SKM-1 (cell line): Measurements from ENCODE around the gene RNF157.
"Not testable (repeated sequence)": the region's sequence is repeated elsewhere in the genome, so short reads cannot be mapped to it uniquely, and the experiment has no call there.

Experiments
- DNase-seq: peaks from one replicate; lab custom pipeline; 2025; ENCODE audit not compliant: unreplicated experiment; lab: John Stamatoyannopoulos, UW

RNF157 gene

GRCh38 chr17:76195281-76196096 lies 44.8 kb downstream of the RNF157 start:
- DNase-seq, result no peak

- no peak for DNase-seq
Measured at GRCh38 chr17:76193591-76193990, 46.7 kb downstream of the RNF157 start.

- no peak for DNase-seq
Measured at GRCh38 chr17:76191896-76192295, 48.4 kb downstream of the RNF157 start.

- DNase-seq, result no peak
Measured at GRCh38 chr17:76189741-76190140, 50.6 kb downstream of the RNF157 start.

- no peak for DNase-seq
Measured at GRCh38 chr17:76189247-76189646, 51.0 kb downstream of the RNF157 start.

GRCh38 chr17:76188213-76189016 lies 51.9 kb downstream of the RNF157 start:
- DNase-seq, result no peak

GRCh38 chr17:76186774-76187173 lies 53.5 kb downstream of the RNF157 start:
- not testable (repeated sequence) for DNase-seq

- DNase-seq, result no peak
Measured at GRCh38 chr17:76184290-76184689, 56.0 kb downstream of the RNF157 start.

GRCh38 chr17:76182016-76182764 lies 58.1 kb downstream of the RNF157 start:
- DNase-seq, result peak; percentile 78

- DNase-seq, result peak; percentile 23
Measured at GRCh38 chr17:76179496-76180467, 60.5 kb downstream of the RNF157 start.

- no peak for DNase-seq
Measured at GRCh38 chr17:76178124-76178523, 62.2 kb downstream of the RNF157 start.

- DNase-seq, result no peak
Measured at GRCh38 chr17:76176701-76177574, 63.4 kb downstream of the RNF157 start.

GRCh38 chr17:76174037-76174436 lies 66.3 kb downstream of the RNF157 start:
- no peak for DNase-seq

- no peak for DNase-seq
Measured at GRCh38 chr17:76173474-76173873, 66.8 kb downstream of the RNF157 start.

- no peak for DNase-seq
Measured at GRCh38 chr17:76171706-76172105, 68.6 kb downstream of the RNF157 start.

GRCh38 chr17:76170114-76170513 lies 70.2 kb downstream of the RNF157 start:
- DNase-seq, result no peak

GRCh38 chr17:76166906-76167305 lies 73.4 kb downstream of the RNF157 start:
- no peak for DNase-seq

- DNase-seq, result no peak
Measured at GRCh38 chr17:76166168-76166567, 74.1 kb downstream of the RNF157 start.

GRCh38 chr17:76164331-76164730 lies 76.0 kb downstream of the RNF157 start:
- no peak for DNase-seq
